Renal cortical epithelial cell (primary cell): ENCODE data around the gene ISG20. TPM values are rescaled to one million over a fixed set of nuclear protein-coding genes. Genes with fewer than 3 reads are reported as not detected.

Experiments used
- DNase-seq: peaks from one replicate; pipeline ENCODE4 v3.0.0-alpha.2; 2011; ENCODE audit warnings: low read depth
- total RNA-seq: library from RNA; depleted of rRNA; stranded (reverse); fragments of >200 nt; gene quantifications from 2 replicates; pipeline ENCODE4 v1.2.3, GENCODE V29; 2014

The ISG20 gene
- total RNA-seq, 1 donor from 2014 or later = 2.1 TPM

DNA sequence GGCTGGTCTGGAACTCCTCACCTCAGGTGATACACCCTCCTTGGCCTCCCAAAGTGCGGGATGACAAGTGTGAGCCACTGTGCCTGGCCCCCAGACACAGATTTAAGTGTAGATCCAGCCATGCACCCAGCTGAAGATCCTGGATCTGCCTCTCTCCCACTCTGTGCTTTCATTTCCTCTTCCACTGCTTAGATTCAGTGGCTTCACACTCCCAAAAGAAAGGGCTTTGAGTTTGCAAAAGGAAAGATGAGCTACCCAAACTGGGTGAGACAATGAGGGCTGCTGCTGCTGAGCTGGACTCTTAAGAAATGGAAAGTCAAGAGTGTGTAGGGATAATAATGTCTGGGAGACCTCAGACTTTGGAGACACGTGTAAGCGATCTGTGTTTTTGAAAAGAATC lies 45.5 kb downstream of the ISG20 start:
- no peak for DNase-seq

GRCh38 chr15:88686166-88686565 lies 47.4 kb downstream of the ISG20 start:
- DNase-seq = no peak

GRCh38 chr15:88688394-88688933 lies 49.6 kb downstream of the ISG20 start:
- DNase-seq = no peak

- no peak for DNase-seq
These were observed 51.5 kb downstream of the ISG20 start for GRCh38 chr15:88690331-88690730.

DNA sequence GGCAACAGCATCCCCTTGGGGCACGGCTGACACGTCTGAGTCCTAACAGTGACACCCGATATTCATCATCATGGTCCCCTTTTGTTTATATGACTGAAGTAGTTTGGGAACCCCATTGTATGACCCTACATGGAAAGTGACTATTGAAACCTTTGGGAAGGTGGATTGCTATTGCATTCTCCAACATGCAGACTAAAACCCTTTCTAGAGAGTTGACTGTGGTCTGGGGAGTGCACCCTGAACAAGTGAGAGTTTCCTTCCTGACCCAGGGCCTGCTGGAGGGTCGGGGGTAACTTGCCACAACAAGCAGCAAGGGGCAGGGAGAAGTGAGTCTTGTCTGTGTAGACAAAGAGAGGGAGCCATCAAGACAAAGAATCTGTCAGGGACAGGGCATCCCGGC lies 54.4 kb downstream of the ISG20 start:
- DNase-seq = no peak

DNA sequence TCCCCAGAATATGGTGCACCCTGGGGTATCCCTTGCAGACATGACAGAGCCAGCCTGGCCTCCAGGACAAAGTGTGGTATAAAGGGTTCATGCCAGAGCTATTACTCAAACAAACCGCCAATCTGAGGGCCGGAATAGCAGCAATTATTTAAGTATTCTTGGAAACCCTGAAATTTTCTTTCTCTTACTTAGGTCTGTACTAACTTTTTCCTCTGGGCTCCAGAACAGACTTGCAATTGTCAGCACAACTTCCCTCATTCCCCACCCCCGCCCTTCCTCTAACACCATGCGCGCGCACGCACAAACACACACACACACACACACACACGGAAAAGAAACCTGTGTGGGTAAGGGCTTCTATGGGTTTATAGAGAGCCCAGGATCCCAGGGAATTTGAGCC lies 56.3 kb downstream of the ISG20 start:
- DNase-seq = no peak

DNA sequence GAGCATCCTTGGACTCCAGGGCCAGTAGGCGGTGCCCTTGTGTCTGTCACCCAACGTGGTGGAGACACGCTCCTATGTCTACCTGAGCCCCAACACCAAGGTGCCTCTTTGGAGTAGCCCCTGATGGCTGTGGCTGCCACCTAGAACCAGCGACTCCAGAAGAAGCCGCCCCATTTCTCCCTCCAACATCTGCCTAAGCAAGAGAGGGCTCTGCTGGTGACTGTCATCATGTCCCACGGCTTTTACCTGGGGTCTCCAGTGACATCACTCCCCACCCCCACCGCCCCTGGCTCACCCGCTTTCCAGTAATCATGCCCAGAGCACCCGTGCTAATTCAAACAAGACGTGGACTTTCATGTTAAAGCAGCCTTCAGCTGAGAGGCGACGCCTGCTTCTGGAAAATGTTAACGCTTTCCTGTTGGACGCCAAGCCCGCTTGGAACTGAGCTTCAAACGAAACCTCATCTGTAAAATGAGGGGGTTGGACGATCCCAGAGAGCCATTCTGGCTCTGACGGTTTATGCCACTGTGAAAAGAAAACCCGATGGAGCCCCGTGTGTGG lies 57.0 kb downstream of the ISG20 start:
- no peak for DNase-seq

- DNase-seq = no peak
These were observed 57.4 kb downstream of the ISG20 start for GRCh38 chr15:88696254-88696653.

GRCh38 chr15:88697276-88697675 lies 58.5 kb downstream of the ISG20 start:
- DNase-seq = no peak

GRCh38 chr15:88699861-88700260 lies 61.0 kb downstream of the ISG20 start:
- DNase-seq = no peak

- no peak for DNase-seq
These were observed 61.9 kb downstream of the ISG20 start for GRCh38 chr15:88700716-88701115.

- DNase-seq = no peak
These were observed 62.8 kb downstream of the ISG20 start for GRCh38 chr15:88701561-88702095.

GRCh38 chr15:88702983-88703382 lies 64.2 kb downstream of the ISG20 start:
- peak; percentile 19 for DNase-seq

DNA sequence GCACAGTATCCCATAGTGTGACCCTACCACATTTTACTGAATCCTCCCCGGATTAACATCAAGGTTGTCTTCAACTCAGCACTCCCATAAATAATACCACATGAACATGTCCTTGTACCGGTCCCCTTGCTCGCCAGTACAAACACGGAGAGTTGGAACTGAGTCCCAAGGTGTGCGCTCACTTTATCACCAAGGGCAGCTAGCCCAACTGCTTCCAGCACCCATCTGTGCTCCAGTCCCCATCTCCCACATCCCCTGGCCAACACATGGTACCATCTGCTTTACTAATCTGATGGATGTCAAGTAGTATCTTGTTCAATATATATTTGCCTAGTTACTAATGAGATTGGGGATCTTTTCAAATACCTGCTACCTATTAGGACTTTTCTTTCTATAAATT lies 64.7 kb downstream of the ISG20 start:
- DNase-seq = no peak

- peak; percentile 17 for DNase-seq
These were observed 66.3 kb downstream of the ISG20 start for GRCh38 chr15:88704791-88705768.

DNA sequence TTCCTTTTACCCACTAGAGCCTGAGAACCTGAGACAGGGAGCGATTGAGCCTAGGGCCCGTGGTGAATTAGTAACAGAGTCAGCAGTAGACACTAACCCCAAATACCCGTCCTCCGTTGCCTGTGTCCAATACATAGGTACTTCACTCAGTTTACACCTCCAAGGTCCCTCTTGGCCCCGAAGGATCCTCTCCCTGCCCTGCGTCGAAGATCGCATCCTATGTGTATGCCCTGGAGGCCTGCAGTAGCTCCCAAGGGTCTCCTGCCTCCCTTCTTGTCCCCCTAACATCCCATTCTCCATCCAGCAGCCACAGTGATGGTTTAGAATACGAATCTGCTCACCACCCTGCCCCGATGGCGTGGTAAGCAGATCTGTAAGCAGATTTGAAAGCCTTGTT lies 67.0 kb downstream of the ISG20 start:
- DNase-seq = no peak

Other genes with a start within 250 kb of the ISG20 start
- 17.9 and 19.4 TPM in 2 replicates for gene MRPL46, start 171.6 kb upstream of the ISG20 start, total RNA-seq
- 28.1 and 35.4 TPM in 2 replicates for gene MRPS11, start 171.3 kb upstream of the ISG20 start, total RNA-seq
- 1.6 and 6.1 TPM in 2 replicates for gene DET1, start 92.3 kb upstream of the ISG20 start, total RNA-seq
- gene AEN, start 17.7 kb upstream of the ISG20 start, total RNA-seq = 58.3 and 85.3 TPM in 2 replicates
- gene ACAN, start 164.4 kb downstream of the ISG20 start, total RNA-seq = under 0.01 TPM in 1 of 2 replicates, not detected in the other